T-helper 17 cell (primary cell): ENCODE data around the gene SCUBE1. TPM values are rescaled to one million over a fixed set of nuclear protein-coding genes. Genes with fewer than 3 reads are reported as not detected.

Experiments
- ATAC-seq: fragments of 150-1000 bp; cut with Tn5 transposase; 2 replicates; pipeline ENCODE4 v1.10.0; 2021; ENCODE audit warnings: mild to moderate bottlenecking, moderate library complexity
- DNase-seq, 3 donors: peaks; one replicate each; pipeline versions ENCODE4 v3.0.0 to v3.0.0-alpha.2; 2020 to 2021
- H3K9me3 ChIP-seq: one replicate; pipeline ENCODE4 v1.7.0; 2013; ENCODE audit warnings: low read length, mild to moderate bottlenecking; ENCODE audit not compliant: control insufficient read depth, poor library complexity, severe bottlenecking
- H3K27ac Mint-ChIP-seq: one replicate; pipeline ENCODE4 v1.8.0; 2022; ENCODE audit warnings: mild to moderate bottlenecking, moderate library complexity, mixed read lengths
- H3K27me3 Mint-ChIP-seq: one replicate; pipeline ENCODE4 v1.8.0; 2022; ENCODE audit warnings: mixed read lengths
- H3K36me3 Mint-ChIP-seq: one replicate; pipeline ENCODE4 v1.8.0; 2022; ENCODE audit warnings: low read depth, mixed read lengths
- H3K4me1 Mint-ChIP-seq: one replicate; pipeline ENCODE4 v1.8.0; 2022; ENCODE audit warnings: mild to moderate bottlenecking, mixed read lengths
- H3K4me3 Mint-ChIP-seq: one replicate; pipeline ENCODE4 v1.8.0; 2022; ENCODE audit warnings: mild to moderate bottlenecking, moderate library complexity, mixed read lengths
- total RNA-seq, 4 donors: library from RNA in 2 of 4; stranded (reverse) in 2 of 4; gene quantifications; one replicate each; pipeline ENCODE4 v1.2.3 and lab custom pipeline; 2022 to 2026

SCUBE1 gene
- total RNA-seq, 2 donors from 2014 or later: not detected

DNA sequence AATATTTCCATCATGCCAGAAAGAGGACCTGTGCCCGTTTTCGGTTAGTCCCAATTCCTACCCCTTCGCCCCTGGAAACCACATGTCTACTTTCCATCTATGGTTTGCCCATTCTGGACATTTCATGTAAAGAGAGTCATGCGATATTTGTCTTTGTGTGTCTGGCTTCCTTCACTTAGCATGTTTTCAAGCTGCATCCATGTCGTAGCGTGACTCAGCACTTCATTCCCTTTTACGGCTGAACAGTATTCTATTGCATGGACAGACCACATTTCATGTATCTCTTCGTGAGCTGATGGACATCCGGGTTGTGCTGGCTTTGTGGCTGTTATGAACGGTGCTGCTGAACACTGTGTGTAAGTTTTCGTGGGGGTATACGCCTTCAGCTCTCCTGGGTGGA, 43.4 kb downstream of the SCUBE1 start:
- peaks cover 14% of the 10 kb centered on the region for H3K4me1 Mint-ChIP-seq
- no peaks in the 10 kb centered on the region for H3K9me3 ChIP-seq
- H3K36me3 Mint-ChIP-seq: no peaks in the 10 kb centered on the region
- peaks cover 38% of the 10 kb centered on the region for H3K27me3 Mint-ChIP-seq
- H3K4me3 Mint-ChIP-seq: no peak overlapping the region
- ATAC-seq (no peak), DNase-seq (no peak)
- H3K27ac Mint-ChIP-seq: no peak overlapping the region

DNA sequence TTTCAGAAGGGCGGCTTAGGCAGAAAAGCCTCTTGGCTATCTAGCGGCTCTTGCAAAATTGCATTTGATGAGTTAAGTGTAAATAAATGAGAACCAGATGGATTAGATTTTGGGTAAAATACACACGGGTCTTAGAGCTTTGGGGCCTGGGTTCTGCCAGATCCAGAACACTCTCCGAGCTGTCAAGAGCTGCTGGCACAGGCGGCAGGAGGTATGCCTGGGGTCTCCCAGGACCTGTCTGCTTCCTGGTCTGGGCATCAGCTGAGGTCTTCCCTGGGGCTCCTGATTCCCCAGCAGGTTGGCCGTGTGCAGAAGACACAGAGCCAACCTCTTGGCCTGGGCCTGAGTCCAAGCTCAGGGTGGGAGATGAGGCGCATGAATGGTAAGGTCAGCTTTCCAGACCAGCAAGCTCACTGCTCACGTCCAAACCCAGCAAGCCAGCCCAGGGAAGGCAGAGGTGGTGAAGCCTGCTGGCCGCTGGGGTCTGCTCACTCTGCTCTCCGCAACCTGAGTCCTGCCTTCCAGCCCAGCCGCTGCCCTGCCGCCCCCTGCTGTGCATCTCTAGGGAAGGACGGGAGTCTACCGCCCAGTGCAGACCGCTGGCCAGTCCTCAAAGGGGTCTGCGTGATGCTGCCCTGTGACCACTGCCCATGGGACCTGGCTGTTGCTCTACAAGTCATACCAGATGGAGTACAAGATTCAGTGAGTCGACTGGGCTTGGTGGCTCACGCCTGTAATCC, 44.9 kb downstream of the SCUBE1 start:
- DNase-seq: no peak
- H3K27ac Mint-ChIP-seq: no peak overlapping the region
- H3K9me3 ChIP-seq: no peaks in the 10 kb centered on the region
- H3K36me3 Mint-ChIP-seq: no peaks in the 10 kb centered on the region
- peaks cover 24% of the 10 kb centered on the region for H3K27me3 Mint-ChIP-seq
- H3K4me3 Mint-ChIP-seq: no peak overlapping the region
- H3K4me1 Mint-ChIP-seq: peaks cover 14% of the 10 kb centered on the region
- ATAC-seq: no peak

DNA sequence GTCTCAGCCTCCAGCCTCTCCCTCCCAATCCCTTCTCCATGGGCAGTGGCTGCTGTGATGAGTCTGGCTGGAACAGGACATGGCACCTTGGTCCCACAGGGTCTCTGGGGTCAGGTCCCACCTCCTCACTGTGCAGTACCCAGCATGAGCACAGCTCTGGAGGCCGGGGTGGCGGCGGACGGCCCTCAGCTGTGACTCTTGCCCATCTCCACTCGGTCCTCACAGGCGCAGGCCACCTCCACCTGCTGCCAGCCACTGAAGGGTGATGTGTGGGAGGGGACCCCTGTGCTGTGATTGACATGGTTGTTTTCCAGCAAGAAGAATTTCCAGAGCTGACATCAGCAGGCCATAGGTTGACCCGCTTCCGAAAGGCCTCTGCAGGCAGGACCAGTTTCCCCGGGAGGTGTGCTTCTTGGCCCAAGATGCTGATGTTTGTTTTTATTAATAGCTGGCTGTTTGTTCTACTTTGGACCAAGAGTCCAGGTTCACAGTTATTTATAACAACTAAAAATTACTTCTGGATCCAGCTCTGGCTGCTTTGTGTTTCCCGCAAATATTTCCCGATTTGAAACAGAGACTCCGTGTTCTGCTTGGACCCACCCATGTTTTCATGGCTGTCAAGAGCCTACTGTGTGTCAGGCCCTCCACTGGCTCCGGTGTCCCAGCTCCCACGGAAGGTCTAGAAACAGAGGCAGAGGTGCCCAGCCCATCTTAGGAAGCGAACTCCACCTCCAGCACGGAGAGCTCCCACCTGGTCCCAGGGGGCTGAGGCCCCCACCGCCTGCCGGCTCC, 45.7 kb downstream of the SCUBE1 start:
- H3K9me3 ChIP-seq: no peaks in the 10 kb centered on the region
- Mint-ChIP-seq H3K36me3 (no peaks in the 10 kb centered on the region), H3K27ac (no peak overlapping the region), H3K4me3 (no peak overlapping the region), H3K27me3 (peaks cover 21% of the 10 kb centered on the region), H3K4me1 (peaks cover 14% of the 10 kb centered on the region)
- ATAC-seq (no peak), DNase-seq (no peak)

DNA sequence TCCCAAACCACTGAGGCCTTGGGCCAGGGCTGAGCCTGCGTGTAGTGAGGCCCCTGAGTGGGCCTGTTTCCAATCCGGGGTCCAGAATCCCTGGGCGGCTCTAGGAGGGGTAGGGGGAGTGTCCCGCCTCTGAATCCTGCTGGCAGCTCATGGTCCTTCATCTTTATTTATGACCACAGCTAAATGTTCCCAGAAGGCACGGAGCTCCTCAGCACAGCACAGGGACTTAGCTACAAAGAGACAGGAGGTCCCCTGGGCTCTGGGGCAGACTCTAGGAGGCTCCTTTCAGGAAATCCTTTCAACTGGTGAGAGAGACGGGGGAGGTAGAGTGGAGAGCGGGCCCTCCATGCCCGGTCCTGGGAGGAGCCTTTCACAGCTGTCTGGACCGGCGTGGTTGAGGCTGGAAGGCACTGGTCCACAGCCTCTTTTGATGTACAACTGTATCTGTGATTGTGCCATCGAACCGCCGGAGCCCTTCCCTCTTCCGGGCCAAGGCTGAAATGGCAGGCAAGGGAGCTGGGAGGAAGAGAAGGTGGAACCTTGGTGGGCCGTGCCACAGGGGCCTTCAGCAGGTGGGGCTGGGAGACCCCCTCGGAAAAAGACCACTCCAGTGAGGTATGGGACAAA, 46.8 kb downstream of the SCUBE1 start:
- no peak for DNase-seq
- no peaks in the 10 kb centered on the region for H3K36me3 Mint-ChIP-seq
- no peaks in the 10 kb centered on the region for H3K9me3 ChIP-seq
- ATAC-seq: no peak
- peaks cover 10% of the 10 kb centered on the region for H3K4me1 Mint-ChIP-seq
- peaks cover 15% of the 10 kb centered on the region for H3K27me3 Mint-ChIP-seq
- no peak overlapping the region for H3K27ac Mint-ChIP-seq
- H3K4me3 Mint-ChIP-seq: no peak overlapping the region

DNA sequence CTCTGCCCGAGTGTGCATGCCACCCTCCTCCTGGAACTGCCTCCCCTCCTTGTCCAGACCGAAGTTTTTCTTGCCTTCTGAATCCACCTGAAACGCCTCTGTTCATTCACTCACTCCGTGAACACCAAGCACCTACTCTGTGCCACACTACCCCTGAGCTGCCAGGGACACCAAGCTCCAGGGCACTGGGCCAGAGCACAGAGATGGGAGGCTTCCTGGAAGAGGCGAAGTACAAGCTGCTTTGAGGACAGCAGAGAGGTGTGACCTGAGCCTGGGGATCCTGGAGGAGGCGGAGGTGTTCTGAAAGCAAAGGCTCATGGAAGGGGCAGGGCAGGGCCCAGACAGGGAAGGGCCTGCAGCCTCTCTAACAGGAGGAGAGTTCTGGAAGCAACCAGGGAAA, 47.5 kb downstream of the SCUBE1 start:
- no peak overlapping the region for H3K27ac Mint-ChIP-seq
- H3K4me3 Mint-ChIP-seq: no peak overlapping the region
- H3K27me3 Mint-ChIP-seq: peaks cover 8% of the 10 kb centered on the region
- no peaks in the 10 kb centered on the region for H3K36me3 Mint-ChIP-seq
- peaks cover 9% of the 10 kb centered on the region for H3K4me1 Mint-ChIP-seq
- ATAC-seq (no peak), DNase-seq (no peak)
- no peaks in the 10 kb centered on the region for H3K9me3 ChIP-seq

DNA sequence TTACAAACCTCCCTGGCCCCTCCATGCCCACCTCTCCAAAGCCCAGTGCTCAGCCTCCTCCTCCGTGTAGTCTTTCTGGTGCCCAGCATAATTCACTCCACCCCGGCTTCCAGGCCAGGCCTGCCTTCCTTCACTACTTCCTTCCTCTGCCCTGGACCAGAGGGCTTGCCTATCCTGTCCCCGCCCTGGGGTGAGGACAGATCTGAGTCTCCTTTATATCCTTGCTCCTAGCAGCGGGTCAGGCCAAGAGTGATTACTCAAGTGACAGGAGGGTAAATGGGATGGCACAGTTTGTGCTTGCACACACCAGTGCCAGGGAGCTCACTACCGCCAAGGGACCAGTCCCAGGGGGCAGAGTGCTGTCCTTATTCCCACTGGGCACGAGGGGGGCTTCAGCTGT, 48.0 kb downstream of the SCUBE1 start:
- no peaks in the 10 kb centered on the region for H3K36me3 Mint-ChIP-seq
- H3K4me3 Mint-ChIP-seq: no peak overlapping the region
- no peak for DNase-seq
- no peak for ATAC-seq
- peaks cover 5% of the 10 kb centered on the region for H3K4me1 Mint-ChIP-seq
- peaks cover 6% of the 10 kb centered on the region for H3K27me3 Mint-ChIP-seq
- H3K27ac Mint-ChIP-seq: no peak overlapping the region
- H3K9me3 ChIP-seq: no peaks in the 10 kb centered on the region

DNA sequence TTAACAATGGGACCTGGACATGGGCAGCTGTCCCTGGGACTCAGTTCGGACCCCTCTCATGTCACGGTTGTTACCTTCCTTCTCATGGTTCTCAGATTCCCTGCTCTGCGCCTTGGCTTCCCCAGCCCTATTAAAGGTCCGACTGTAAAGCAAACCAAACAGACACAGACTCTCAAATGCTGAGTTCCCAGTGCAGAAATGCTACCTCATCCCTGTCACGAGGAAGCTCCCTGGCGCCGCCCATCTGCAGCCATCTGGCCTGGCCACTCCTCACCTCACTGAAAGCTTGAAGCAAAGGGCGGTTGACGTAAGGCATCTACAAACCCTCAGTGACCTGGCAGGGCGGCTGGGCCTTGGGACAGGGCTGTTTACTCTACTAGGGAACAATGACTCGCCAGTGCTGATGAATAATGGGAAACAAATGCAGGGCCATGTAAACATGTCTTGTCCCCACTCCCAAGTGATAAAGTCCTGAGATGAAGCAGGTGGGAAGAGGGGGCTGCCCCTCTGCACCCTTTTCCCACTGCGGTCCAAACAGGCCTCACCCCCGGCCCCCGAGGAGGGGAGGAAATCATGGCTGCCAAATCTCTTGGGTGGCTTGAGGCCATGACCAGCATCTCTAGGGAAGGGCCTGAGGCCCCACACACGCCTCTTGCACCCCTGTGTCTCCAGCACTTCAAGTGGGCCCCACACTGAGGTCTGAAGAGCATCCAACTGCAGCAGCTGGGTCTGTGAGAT, 49.3 kb downstream of the SCUBE1 start:
- H3K9me3 ChIP-seq: no peaks in the 10 kb centered on the region
- DNase-seq: no peak
- H3K27me3 Mint-ChIP-seq: no peaks in the 10 kb centered on the region

DNA sequence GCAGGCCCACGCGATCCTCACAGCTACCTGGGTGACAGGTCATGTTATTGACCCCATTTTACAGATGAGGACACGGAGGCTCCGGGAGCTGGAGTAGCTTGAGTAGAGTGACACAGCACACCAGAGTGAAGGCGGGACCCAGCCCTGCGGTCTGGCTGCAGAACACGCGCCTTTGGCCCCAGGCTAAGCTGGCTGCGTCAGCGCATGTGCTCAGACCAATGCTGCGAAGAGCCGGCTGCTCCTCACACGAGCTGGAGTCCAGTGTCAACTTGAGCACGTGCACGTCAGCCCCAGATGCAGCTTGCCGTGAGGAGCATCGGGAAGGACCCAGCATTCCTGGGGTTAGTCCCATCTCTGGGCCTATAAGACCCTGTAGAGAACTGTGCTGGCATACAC, 49.9 kb downstream of the SCUBE1 start:
- no peaks in the 10 kb centered on the region for H3K9me3 ChIP-seq
- H3K27me3 Mint-ChIP-seq: no peaks in the 10 kb centered on the region
- DNase-seq (no peak), ATAC-seq (no peak)
- no peak overlapping the region for H3K4me3 Mint-ChIP-seq
- no peaks in the 10 kb centered on the region for H3K36me3 Mint-ChIP-seq
- H3K27ac Mint-ChIP-seq: no peak overlapping the region
- H3K4me1 Mint-ChIP-seq: peaks cover 2% of the 10 kb centered on the region

More for the DNA sequence above, 49.3 kb downstream of the SCUBE1 start:
- H3K4me1 Mint-ChIP-seq: peaks cover 2% of the 10 kb centered on the region
- no peak overlapping the region for H3K4me3 Mint-ChIP-seq
- no peak for ATAC-seq
- H3K36me3 Mint-ChIP-seq: no peaks in the 10 kb centered on the region
- no peak overlapping the region for H3K27ac Mint-ChIP-seq

DNA sequence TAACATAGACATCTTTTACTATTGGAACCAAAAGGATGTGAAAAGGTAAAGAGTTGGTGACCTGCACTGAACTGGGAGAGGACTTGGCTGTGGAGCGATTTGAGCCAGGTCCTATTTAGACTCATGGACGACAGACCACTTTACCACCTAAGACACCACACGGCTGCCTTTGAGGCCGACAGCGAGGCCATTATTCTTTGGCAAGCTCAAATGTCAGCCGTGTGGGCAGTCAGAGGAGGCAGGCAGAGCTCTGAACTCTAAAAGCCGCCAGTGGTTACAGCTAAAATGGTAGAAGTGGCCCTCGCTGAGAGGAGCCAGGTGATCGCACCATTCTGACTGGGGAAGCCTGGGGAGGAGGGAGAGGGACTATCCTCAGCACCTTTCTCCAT, 50.5 kb downstream of the SCUBE1 start:
- H3K27me3 Mint-ChIP-seq: no peaks in the 10 kb centered on the region

DNA sequence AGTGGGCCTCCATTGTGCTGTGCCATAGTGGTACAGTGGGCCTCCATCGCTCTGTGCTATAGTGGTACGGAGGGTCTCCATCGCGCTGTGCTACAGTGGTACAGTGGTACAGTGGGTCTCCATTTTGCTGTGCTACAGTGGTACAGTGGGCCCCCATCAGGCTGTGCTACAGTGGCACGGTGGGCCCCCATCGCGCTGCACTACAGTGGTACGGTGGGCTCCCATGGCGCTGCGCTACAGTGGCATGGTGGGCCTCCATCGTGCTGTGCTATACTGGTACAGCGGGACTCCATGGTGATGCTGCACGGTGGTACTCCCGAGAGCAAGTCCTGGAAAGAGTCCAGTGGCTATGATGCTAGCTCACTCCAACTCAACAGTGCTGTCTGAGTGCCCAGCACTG, 51.8 kb downstream of the SCUBE1 start:
- Mint-ChIP-seq H3K27ac (no peak overlapping the region), H3K36me3 (no peaks in the 10 kb centered on the region), H3K4me1 (peaks cover 2% of the 10 kb centered on the region), H3K4me3 (no peak overlapping the region), H3K27me3 (no peaks in the 10 kb centered on the region)
- DNase-seq: no peak
- no peaks in the 10 kb centered on the region for H3K9me3 ChIP-seq
- no peak for ATAC-seq

More for the DNA sequence above, 50.5 kb downstream of the SCUBE1 start:
- no peaks in the 10 kb centered on the region for H3K9me3 ChIP-seq
- no peak overlapping the region for H3K27ac Mint-ChIP-seq
- DNase-seq (no peak), ATAC-seq (no peak)
- no peak overlapping the region for H3K4me3 Mint-ChIP-seq
- peaks cover 2% of the 10 kb centered on the region for H3K4me1 Mint-ChIP-seq
- no peaks in the 10 kb centered on the region for H3K36me3 Mint-ChIP-seq

DNA sequence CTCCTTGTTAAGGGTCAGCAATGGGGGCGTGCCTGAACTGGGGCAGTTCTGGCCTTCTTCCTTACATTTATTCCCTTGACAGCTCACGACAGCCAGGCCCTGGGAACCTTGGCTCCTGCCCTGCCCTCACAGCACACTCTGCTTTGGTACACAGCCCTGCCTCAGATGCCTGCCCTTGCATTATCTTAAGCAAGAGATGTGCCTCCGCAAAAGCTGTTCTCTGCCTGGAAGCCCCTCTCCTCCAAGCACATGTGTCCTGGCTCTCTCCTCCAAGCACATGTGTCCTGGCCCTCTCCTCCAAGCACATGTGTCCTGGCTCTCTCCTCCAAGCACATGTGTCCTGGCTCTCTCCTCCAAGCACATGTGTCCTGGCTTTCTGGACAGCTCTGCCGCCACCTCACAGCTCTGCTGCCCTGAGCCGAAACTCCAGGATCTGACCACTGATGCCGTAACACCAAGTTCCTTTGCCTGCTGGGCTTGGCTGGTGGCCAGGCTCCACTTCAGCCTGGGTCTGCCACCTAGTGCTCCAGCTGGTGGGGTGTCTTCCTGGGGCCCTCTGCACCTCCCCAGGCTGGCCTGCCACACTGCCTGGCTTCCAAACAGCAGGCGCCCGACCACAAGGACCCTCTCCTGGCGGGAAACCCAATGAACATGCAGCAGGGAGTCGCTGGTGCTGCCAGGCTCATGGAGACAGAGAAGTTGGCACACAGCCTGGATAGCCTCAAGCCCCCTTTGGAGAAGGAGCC, 53.0 kb downstream of the SCUBE1 start:
- Mint-ChIP-seq H3K36me3 (no peaks in the 10 kb centered on the region), H3K4me3 (no peak overlapping the region), H3K4me1 (peaks cover 1% of the 10 kb centered on the region), H3K27me3 (no peaks in the 10 kb centered on the region), H3K27ac (no peak overlapping the region)
- DNase-seq: no peak
- no peaks in the 10 kb centered on the region for H3K9me3 ChIP-seq
- no peak for ATAC-seq

DNA sequence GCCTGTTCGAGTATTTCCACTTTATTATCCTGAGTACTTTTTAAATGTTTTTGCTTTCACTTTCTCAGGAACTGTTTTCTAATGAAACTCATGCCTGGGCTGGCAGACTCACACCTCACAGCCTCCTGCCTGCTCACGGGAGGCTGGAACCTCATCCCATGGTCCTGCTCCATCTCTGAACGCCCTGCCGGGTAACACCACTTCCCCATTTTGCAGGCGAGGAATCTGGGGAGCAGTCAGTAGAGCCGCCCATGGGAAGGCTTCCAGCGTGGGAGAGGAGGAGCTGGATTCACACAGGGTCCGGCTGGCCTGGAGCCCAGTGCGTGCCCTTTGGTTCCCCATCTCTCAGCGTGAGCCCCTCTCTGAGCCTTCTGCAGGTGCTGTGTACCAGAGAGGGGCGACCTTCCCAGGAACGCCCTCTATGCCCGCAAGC, 53.6 kb downstream of the SCUBE1 start:
- DNase-seq: no peak
- Mint-ChIP-seq H3K4me1 (no peaks in the 10 kb centered on the region), H3K27ac (no peak overlapping the region), H3K27me3 (no peaks in the 10 kb centered on the region), H3K36me3 (no peaks in the 10 kb centered on the region), H3K4me3 (peak overlapping the region; percentile 12)
- ATAC-seq: no peak
- no peaks in the 10 kb centered on the region for H3K9me3 ChIP-seq
